Measurements from ENCODE around the gene SEL1L3. TPM values are rescaled to one million over a fixed set of nuclear protein-coding genes. Genes with fewer than 3 reads are reported as not detected.

SEL1L3 gene
- total RNA-seq, 2 experiments from 2014 or later: 180 to 313 TPM

DNA sequence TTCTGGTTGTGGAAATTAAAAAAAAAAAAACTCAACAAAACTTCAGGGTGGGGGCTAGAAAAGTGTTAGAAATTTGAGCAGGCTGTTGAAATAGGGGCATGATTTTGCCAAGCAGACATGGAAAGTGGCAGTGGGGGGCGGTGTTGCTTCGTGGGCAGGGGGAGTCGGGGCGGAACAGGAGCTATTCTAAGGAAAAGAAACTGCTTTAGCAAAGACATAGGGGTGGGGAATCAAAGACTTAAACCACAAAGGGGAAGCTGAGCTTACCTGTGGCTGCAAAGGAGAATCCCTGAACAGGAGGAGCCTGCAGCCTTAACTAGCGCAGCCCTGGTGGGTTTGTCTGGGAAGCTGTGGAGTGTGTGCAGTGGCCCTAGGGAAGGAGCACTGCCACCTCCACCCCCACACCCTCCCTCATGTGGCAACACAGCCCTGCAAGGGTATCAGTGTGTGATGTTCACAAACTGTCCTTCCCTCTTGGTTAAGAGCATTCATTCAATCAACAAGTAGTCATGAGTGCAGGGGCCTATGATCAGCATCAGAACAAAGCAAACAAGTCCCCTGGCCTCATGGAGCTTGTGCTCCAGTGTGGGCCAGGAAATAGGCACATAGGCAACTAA lies 20.5 kb downstream of the SEL1L3 start:
- Histone ChIP-seq H3K79me2 (ENCODE audit: insufficient read depth, low read depth, low read length) (peaks cover 100% of the 10 kb centered on the region), H3K4me1 (ENCODE audit: insufficient read depth, low read length, poor library complexity, severe bottlenecking) (peaks cover 44% of the 10 kb centered on the region), H2AFZ (ENCODE audit: low read length) (no peak overlapping the region), H3K36me3 (ENCODE audit: insufficient read depth, low read length) (peaks cover 99% of the 10 kb centered on the region), H3K27ac (ENCODE audit: low read depth, low read length, poor library complexity, severe bottlenecking) (peak overlapping the region; percentile 9), H4K20me1 (ENCODE audit: insufficient read depth, low read length) (peaks cover 56% of the 10 kb centered on the region), H3K9me3 (ENCODE audit: low read length) (no peaks in the 10 kb centered on the region), H3K4me3 (ENCODE audit: low read depth, low read length, poor library complexity, severe bottlenecking) (no peak overlapping the region), H3K4me2 (ENCODE audit: low read length) (peak overlapping the region; percentile 28), H3K9me2 (ENCODE audit: insufficient read depth, low read length) (no peaks in the 10 kb centered on the region)
- peak; percentile 72 for DNase-seq (ENCODE audit: low spot score)
- intact Hi-C loops (cut with micrococcal nuclease; ENCODE audit: unreplicated experiment): loop anchor here (1.0 to 5.0 kb wide), 5 partner anchors 13 to 565 kb away; partner anchors contain the start of gene RBPJ
- POLR2A ChIA-PET: interaction anchor here (0.6 to 1.6 kb wide), 7 partner anchors 9 to 1157 kb away, joined by 3 to 5 read pairs (median 4); no protein-coding TSS in a partner anchor
- CTCF ChIA-PET (ENCODE audit: unreplicated experiment): interaction anchor here (0.6 to 1.6 kb wide), 5 partner anchors 13 to 151 kb away, joined by 3 to 6 read pairs (median 5); no protein-coding TSS in a partner anchor
- BruUV-seq (replicated peaks): no TSS peak
- TF ChIP-seq, protein P1, sequence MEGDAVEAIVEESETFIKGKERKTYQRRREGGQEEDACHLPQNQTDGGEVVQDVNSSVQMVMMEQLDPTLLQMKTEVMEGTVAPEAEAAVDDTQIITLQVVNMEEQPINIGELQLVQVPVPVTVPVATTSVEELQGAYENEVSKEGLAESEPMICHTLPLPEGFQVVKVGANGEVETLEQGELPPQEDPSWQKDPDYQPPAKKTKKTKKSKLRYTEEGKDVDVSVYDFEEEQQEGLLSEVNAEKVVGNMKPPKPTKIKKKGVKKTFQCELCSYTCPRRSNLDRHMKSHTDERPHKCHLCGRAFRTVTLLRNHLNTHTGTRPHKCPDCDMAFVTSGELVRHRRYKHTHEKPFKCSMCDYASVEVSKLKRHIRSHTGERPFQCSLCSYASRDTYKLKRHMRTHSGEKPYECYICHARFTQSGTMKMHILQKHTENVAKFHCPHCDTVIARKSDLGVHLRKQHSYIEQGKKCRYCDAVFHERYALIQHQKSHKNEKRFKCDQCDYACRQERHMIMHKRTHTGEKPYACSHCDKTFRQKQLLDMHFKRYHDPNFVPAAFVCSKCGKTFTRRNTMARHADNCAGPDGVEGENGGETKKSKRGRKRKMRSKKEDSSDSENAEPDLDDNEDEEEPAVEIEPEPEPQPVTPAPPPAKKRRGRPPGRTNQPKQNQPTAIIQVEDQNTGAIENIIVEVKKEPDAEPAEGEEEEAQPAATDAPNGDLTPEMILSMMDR (conservative IDR thresholded peaks at IDR 0.05; ENCODE audit: low read length): peak; percentile 86
- TF ChIP-seq EZH2phosphoT487 (IDR thresholded peaks at IDR 0.05; ENCODE audit: borderline replicate concordance, low read depth, low read length): no peak

DNA sequence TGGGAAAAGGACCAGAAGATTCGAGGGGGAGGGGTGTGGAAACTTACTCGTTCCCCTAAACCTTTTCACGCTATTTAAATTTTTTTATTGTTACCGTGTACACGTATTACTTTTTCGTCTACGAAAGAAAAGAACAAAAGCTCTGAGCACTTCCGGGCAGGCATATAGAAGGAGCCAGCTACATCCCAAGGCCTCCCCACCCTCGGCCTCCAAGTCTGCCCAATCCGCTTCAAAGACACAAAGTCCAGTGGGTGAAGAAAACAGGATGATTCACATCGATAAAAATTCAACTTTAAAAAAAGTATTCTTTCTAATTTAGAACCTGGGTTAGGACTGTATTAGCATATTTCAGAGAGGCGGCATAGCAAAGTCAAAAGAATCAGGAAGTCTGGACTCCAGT lies 23.1 kb downstream of the SEL1L3 start:
- Histone ChIP-seq H3K4me2 (ENCODE audit: low read length) (no peak overlapping the region), H3K4me3 (ENCODE audit: low read depth, low read length, poor library complexity, severe bottlenecking) (no peak overlapping the region), H4K20me1 (ENCODE audit: insufficient read depth, low read length) (peaks cover 56% of the 10 kb centered on the region), H3K27ac (ENCODE audit: low read depth, low read length, poor library complexity, severe bottlenecking) (no peak overlapping the region), H3K4me1 (ENCODE audit: insufficient read depth, low read length, poor library complexity, severe bottlenecking) (peaks cover 28% of the 10 kb centered on the region), H3K9me2 (ENCODE audit: insufficient read depth, low read length) (no peaks in the 10 kb centered on the region), H3K79me2 (ENCODE audit: insufficient read depth, low read depth, low read length) (peaks cover 100% of the 10 kb centered on the region), H3K9me3 (ENCODE audit: low read length) (no peaks in the 10 kb centered on the region), H3K36me3 (ENCODE audit: insufficient read depth, low read length) (peaks cover 100% of the 10 kb centered on the region), H2AFZ (ENCODE audit: low read length) (no peak overlapping the region)
- intact Hi-C loops (cut with micrococcal nuclease; ENCODE audit: unreplicated experiment): loop anchor here (5.0 kb wide), 4 partner anchors 88 to 568 kb away; partner anchors contain the start of gene RBPJ
- TF ChIP-seq, protein P1 (conservative IDR thresholded peaks at IDR 0.05; ENCODE audit: low read length): no peak
- TF ChIP-seq EZH2phosphoT487 (IDR thresholded peaks at IDR 0.05; ENCODE audit: borderline replicate concordance, low read depth, low read length): no peak
- ChIA-PET POLR2A (no interaction called here), CTCF (ENCODE audit: unreplicated experiment) (interaction anchor here (0.5 kb wide), 1 partner anchor 107 kb away, joined by 3 read pairs; no protein-coding TSS in a partner anchor)
- BruUV-seq (replicated peaks): no TSS peak
- no peak for DNase-seq (ENCODE audit: low spot score)

DNA sequence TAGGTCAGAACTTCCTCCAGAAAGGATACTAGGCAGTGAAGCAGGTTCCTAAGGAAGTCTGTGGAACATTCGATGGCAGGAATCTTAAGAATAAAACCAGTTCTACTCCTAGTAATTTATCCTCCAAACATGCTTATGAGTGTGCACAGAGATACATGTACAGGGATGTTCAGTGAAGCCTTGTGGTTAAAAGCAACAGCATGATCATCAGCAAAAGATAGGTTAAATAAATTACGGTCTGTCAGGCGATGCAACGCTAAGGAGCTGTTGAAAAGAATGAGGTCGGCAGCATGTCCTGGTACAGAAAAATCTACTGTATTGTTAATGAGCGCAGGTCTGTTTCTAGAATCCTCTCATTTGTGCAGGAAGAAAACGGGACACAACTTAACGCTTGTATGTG lies 23.6 kb downstream of the SEL1L3 start:
- H3K36me3 ChIP-seq (ENCODE audit: insufficient read depth, low read length): peaks cover 100% of the 10 kb centered on the region
- TF ChIP-seq, protein P1 (conservative IDR thresholded peaks at IDR 0.05; ENCODE audit: low read length): no peak
- no peak for TF ChIP-seq EZH2phosphoT487 (IDR thresholded peaks at IDR 0.05; ENCODE audit: borderline replicate concordance, low read depth, low read length)
- peaks cover 60% of the 10 kb centered on the region for H4K20me1 ChIP-seq (ENCODE audit: insufficient read depth, low read length)
- no peaks in the 10 kb centered on the region for H3K9me3 ChIP-seq (ENCODE audit: low read length)
- H3K4me2 ChIP-seq (ENCODE audit: low read length): no peak overlapping the region
- peaks cover 100% of the 10 kb centered on the region for H3K79me2 ChIP-seq (ENCODE audit: insufficient read depth, low read depth, low read length)
- intact Hi-C loops (cut with micrococcal nuclease; ENCODE audit: unreplicated experiment): no loop called here
- no peak overlapping the region for H3K27ac ChIP-seq (ENCODE audit: low read depth, low read length, poor library complexity, severe bottlenecking)
- CTCF ChIA-PET (ENCODE audit: unreplicated experiment): no interaction called here
- POLR2A ChIA-PET: interaction anchor here (1.1 kb wide), 1 partner anchor 15 kb away, joined by 4 read pairs; no protein-coding TSS in a partner anchor
- H3K4me1 ChIP-seq (ENCODE audit: insufficient read depth, low read length, poor library complexity, severe bottlenecking): peaks cover 23% of the 10 kb centered on the region
- H3K4me3 ChIP-seq (ENCODE audit: low read depth, low read length, poor library complexity, severe bottlenecking): no peak overlapping the region
- no peak for DNase-seq (ENCODE audit: low spot score)
- no peak overlapping the region for H2AFZ ChIP-seq (ENCODE audit: low read length)
- no peaks in the 10 kb centered on the region for H3K9me2 ChIP-seq (ENCODE audit: insufficient read depth, low read length)
- no TSS peak for BruUV-seq (replicated peaks)

Data from OCI-LY7 (cell line).